Glomerular visceral epithelial cell (primary cell): ENCODE results near the gene L1CAM.

Source experiments
- DNase-seq: peaks from one replicate; pipeline ENCODE4 v3.0.0-alpha.2; 2016; ENCODE audit errors: extremely low spot score

L1CAM gene

GRCh38 chrX:153864561-153865320 lies 21.2 kb downstream of the L1CAM start:
- no peak for DNase-seq

DNA sequence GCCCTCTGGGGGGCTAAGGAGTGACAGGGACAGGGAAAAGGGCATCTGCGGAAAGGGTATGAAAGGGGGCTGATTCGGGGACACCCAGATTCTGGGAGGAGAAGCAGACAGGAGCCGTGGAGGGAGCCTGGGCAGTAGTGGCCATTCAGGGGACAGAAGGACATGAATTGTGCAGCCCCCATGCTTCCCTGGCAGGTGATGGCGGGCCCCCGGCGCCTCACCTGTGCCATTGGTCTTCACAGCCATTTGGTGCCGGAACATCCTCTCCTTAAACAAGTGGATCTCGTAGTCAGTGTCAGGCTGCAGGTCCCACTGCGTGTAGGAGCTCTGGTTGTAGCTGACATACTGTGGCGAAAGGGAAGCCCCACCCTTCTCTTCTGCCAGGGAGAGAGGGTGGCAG lies 21.9 kb downstream of the L1CAM start:
- DNase-seq: no peak

GRCh38 chrX:153863251-153863991 lies 22.6 kb downstream of the L1CAM start:
- DNase-seq: no peak

- no peak for DNase-seq
Measured at GRCh38 chrX:153862369-153863250, 23.4 kb downstream of the L1CAM start.

- DNase-seq: no peak
Measured at GRCh38 chrX:153861733-153862310, 24.2 kb downstream of the L1CAM start.

GRCh38 chrX:153861151-153861550 lies 24.8 kb downstream of the L1CAM start:
- DNase-seq: no peak

DNA sequence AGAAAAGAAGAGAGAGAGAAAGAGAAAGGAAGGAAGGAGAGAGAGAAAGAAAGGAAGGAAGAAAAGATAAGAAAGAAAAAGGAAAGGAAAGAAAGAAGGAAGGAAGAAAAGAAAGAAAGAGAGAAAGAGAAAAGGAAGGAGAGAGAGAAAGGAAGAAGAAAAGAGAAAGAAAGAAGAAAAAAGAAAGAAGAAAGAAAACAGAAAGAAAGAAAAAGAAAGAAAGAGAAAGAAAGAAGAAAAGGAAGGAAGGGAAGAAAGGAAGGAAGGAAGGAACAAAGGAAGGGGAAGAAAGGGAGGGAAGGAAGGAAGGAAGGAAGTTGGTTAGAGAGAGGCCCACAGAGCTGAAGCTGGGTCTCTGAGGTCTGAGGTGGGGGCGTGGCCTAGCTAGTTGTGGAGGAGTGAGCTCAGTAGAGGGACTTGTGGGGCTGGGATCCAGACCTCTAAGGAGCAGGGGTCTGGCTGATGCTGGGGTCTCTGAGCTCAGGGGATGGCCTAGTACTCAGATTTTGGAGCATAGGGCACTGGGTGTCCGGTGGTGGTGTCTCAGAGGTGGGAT lies 28.5 kb downstream of the L1CAM start:
- DNase-seq: no peak

GRCh38 chrX:153854702-153855101 lies 31.3 kb downstream of the L1CAM start:
- DNase-seq: no peak

DNA sequence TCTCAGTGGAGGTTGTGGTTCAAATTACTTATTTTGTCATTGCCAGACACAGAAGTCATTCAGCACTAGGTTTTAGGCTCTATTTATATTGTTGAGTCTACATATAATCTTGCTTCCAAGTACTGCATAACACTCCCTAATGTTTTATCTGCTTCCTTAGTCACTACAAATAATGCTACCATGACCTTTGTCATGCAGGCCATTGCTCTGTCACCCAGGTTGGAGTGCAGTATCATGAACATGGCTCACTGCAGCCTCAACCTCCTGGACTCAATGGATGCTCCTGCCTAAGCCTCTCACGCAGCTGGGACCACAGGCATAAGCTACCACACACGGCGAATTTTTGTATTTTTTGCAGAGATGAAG lies 32.1 kb downstream of the L1CAM start:
- DNase-seq: no peak

- no peak for DNase-seq
Measured at GRCh38 chrX:153853180-153853901, 32.6 kb downstream of the L1CAM start.

DNA sequence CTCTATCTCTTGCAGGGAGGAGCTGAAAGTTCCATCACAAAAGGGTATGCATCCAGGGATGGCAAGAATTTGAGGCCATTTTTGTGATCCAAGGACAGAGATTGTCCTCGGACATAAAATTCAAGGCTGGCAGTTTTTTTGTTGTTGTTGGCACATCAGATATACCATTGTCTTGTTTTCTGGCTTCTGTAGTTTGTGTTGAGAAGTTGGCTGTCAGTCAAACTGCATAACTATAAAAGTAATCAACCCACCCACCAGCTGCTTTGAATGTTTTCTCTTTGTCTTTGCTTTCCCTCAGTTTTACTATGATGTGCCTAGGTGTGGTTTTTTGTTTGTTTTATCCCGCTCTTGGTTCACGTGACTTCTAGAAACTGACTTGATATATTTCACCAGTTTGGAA lies 34.0 kb downstream of the L1CAM start:
- DNase-seq: no peak

DNA sequence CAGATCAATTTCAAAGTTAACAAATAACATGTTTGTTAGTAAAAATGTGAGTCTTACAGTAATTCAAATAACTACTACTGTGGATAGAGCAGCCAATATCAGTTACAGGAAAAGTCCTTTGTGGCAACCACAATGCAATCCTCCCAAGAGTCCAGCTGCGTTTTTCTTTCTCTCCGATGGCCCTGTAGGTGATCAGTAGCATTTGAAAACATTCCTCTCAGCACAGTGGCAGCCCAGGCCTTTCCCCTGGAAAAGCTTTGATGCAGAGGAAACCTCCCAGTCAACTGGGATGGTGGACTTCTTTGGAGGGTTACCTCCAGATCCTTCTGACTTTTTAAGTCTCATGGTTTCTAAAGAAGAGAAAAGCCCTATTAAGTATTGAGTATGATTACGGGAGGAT lies 37.6 kb downstream of the L1CAM start:
- DNase-seq: no peak

DNA sequence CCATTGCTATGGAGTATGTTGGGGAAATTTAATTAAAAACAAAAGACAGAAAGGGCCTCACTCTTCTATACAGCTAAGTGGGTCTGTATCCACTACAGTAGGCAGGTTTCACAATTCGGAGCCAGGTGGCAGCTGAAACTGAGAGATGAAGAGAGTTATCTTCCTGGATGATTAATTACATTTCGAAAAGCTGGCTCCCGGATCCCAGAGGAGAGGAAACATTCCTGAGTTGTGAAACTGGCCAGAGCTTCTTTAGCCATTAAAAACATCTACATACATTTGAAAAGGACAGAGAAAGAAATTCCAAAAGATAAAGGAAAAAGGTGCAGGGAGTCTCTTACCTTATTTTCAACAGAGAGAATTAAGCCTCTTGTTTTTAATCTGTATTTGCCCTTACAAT lies 40.1 kb downstream of the L1CAM start:
- no peak for DNase-seq

DNA sequence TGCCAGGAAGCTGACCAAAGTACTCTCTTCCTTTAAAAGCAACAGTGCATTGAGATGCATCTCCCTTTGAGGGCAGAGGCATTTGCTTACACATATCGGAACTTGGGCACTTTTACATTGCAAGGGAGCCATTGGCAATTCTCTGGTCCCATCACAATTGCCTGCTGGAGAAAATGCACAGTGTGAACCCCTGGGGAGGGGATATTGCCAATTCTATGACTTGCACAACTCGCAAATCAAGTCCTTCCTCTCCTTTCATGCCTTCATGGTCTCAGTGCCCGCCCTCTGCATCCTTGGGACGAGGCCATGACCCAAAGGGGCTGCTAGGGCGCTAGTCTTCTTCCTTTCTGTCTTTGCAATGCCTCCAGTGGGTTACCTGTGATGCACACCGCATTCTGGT lies 40.8 kb downstream of the L1CAM start:
- DNase-seq: no peak

DNA sequence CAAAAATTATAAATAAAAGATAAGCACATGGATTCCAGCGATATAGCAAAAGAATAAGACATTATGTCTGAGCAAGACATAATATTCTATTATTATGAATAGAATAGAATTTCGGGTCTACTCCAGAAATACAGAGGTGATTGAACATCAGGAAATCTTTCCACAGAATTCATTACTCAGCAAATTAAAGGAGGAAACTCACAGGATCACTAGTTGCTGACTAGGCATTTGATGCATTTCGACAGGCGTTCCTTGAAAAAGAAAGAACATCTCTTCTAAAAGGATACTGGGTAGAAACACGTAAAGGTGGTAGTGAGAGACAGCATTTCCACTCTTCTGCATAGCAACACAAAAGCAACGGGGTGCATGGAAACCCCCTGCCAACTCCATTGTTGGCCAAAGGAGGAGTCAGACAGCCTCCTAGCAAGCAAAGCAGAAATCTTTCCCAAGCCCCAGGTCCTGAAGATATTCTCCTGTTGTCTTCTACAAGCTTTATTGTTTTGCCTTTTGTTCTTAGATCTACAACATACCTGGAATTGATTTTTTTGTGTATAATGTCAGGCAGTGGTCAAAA lies 41.4 kb downstream of the L1CAM start:
- no peak for DNase-seq

GRCh38 chrX:153836921-153837320 lies 49.1 kb downstream of the L1CAM start:
- no peak for DNase-seq

DNA sequence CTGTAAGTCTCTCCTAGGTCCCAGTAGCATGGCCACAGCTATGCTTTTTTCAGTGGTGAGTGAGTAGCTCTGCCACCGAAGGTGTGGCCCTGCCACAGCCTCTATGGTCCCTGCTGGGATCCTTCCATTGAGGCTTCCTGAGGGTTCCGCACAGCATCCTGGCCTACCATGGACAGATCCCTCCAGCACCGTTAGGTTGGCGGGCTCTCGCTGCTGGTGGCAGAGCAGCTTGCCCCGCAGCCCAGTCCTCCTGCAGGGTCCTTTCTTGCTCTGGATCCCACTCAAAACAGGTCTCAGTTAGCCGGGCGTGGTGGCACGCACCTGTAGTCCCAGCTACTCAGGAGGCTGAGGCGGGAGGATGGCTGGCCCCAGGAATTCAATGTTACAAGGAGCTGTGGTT lies 53.2 kb downstream of the L1CAM start:
- no peak for DNase-seq

GRCh38 chrX:153831429-153832150 lies 54.4 kb downstream of the L1CAM start:
- no peak for DNase-seq

DNA sequence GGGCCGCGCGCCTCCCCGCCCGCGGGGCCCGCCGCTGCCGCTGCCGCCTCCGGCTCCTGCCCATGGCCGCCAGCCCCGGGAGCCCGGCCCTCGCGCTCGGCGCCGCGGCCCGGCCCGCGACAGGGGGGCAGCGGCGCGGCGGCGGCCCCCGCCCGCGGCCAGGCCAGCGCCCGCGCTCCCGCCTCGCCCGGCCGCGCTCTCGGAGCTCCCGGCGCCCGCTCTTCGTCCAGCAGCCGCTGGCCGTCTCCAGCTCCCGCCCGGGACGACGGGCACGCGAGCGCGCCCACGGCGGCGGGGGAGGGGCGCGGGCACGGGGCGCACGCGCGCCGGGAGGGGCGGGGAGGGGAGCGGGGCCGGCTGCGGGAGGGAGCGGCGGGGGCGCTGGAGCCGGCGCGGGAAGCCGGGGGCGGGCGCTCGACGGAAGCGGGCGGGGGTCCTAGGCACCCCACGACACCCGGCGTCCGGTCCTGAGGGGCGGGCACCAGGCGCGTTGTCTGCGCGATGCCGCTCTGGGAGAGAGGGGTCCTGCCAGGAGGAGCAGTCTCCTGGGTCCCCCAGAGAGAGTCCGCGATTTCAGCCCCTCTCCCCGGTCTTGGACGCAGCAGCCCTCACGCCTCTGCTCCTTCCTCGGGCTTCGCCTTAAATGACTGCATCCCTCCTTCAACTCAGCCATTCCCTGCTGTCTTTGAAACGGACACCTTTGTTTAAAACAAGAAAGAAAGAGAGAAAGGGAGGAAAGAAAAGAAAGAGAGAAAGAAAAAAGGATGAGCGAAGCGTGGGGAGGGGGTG lies 55.1 kb downstream of the L1CAM start:
- no peak for DNase-seq
